ENCODE measurements around the gene ZNF681. TPM values are rescaled to one million over a fixed set of nuclear protein-coding genes. Genes with fewer than 3 reads are reported as not detected.

Gene ZNF681
- polyA plus RNA-seq = 1 to 10 TPM in 1 of 3 donors, under 1 TPM in 2; 0.13 to 1.6 (median 0.63) TPM

- H3K9me3 Mint-ChIP-seq = peaks cover 0 to 2% (median 0%) of the 10 kb centered on the region in 6 donors
- peak within 1 kb of the TSS; percentile 93 to 96 (median 95) for H3K4me3 Mint-ChIP-seq
- H3K4me1 Mint-ChIP-seq = peaks cover 42 to 52% of the 10 kb centered on the region in 2 donors
- peak; percentile 86 to 87 (median 87) for DNase-seq
- H3K36me3 Mint-ChIP-seq = peaks cover 8 to 10% (median 9%) of the 10 kb centered on the region in 3 donors
- H3K27me3 Mint-ChIP-seq (ENCODE audit: low read depth in 3 of 3) = peaks cover 7 to 14% (median 9%) of the 10 kb centered on the region in 3 donors
- H3K27ac Mint-ChIP-seq = peak within 1 kb of the TSS; percentile 93 to 98 (median 96)
Observed at GRCh38 chr19:23758187-23759074, at the start of gene ZNF681. Gene ZNF681, minus strand, starts transcription at chr19:23758891. Its CDS starts 142 bp downstream, at chr19:23758749.

- Mint-ChIP-seq H3K27ac (no peak overlapping the region), H3K4me1 (peaks cover 8 to 27% of the 10 kb centered on the region in 2 donors), H3K9me3 (peaks cover 0 to 7% (median 0%) of the 10 kb centered on the region in 6 donors), H3K27me3 (ENCODE audit: low read depth in 3 of 3) (peaks cover 0 to 2% (median 2%) of the 10 kb centered on the region in 3 donors), H3K4me3 (no peak overlapping the region), H3K36me3 (peaks cover 11 to 30% (median 17%) of the 10 kb centered on the region in 3 donors)
- DNase-seq = no peak
Observed at GRCh38 chr19:23804676-23805075, 46.0 kb upstream of the ZNF681 start.

GRCh38 chr19:23802290-23802689 lies 43.6 kb upstream of the ZNF681 start:
- Mint-ChIP-seq H3K36me3 (peaks cover 0 to 16% (median 9%) of the 10 kb centered on the region in 3 donors), H3K27ac (peak overlapping the region in 3 of 6 donors; percentile 3 to 43 (median 22)), H3K27me3 (ENCODE audit: low read depth in 3 of 3) (peaks cover 0 to 2% (median 2%) of the 10 kb centered on the region in 3 donors), H3K4me3 (peak overlapping the region in 4 of 5 donors; percentile 15 to 53 (median 32)), H3K4me1 (peaks cover 15 to 36% of the 10 kb centered on the region in 2 donors), H3K9me3 (peaks cover 0 to 11% (median 4%) of the 10 kb centered on the region in 6 donors)
- DNase-seq = no peak

GRCh38 chr19:23801803-23802202 lies 43.1 kb upstream of the ZNF681 start:
- peak overlapping the region in 4 of 5 donors; percentile 15 to 53 (median 32) for H3K4me3 Mint-ChIP-seq
- DNase-seq = no peak
- peaks cover 15 to 36% of the 10 kb centered on the region in 2 donors for H3K4me1 Mint-ChIP-seq
- peaks cover 0 to 14% (median 6%) of the 10 kb centered on the region in 3 donors for H3K36me3 Mint-ChIP-seq
- peaks cover under 1 to 15% (median 6%) of the 10 kb centered on the region in 6 donors for H3K9me3 Mint-ChIP-seq
- peak overlapping the region in 3 of 6 donors; percentile 3 to 42 (median 10) for H3K27ac Mint-ChIP-seq
- peaks cover 0 to 2% (median 2%) of the 10 kb centered on the region in 3 donors for H3K27me3 Mint-ChIP-seq (ENCODE audit: low read depth in 3 of 3)

GRCh38 chr19:23800868-23801267 lies 42.2 kb upstream of the ZNF681 start:
- DNase-seq = no peak
- H3K4me3 Mint-ChIP-seq = no peak overlapping the region
- H3K4me1 Mint-ChIP-seq = peaks cover 15 to 36% of the 10 kb centered on the region in 2 donors
- H3K27ac Mint-ChIP-seq = no peak overlapping the region
- H3K9me3 Mint-ChIP-seq = peaks cover 2 to 20% (median 15%) of the 10 kb centered on the region in 6 donors
- peaks cover 0 to 13% (median 13%) of the 10 kb centered on the region in 3 donors for H3K36me3 Mint-ChIP-seq
- peaks cover 0 to 2% (median 2%) of the 10 kb centered on the region in 3 donors for H3K27me3 Mint-ChIP-seq (ENCODE audit: low read depth in 3 of 3)

- Mint-ChIP-seq H3K9me3 (peaks cover 2 to 20% (median 18%) of the 10 kb centered on the region in 6 donors), H3K4me1 (peaks cover 15 to 36% of the 10 kb centered on the region in 2 donors)
Observed at GRCh38 chr19:23800271-23800670, 41.6 kb upstream of the ZNF681 start.

GRCh38 chr19:23799321-23799720 lies 40.6 kb upstream of the ZNF681 start:
- Mint-ChIP-seq H3K27me3 (ENCODE audit: low read depth in 3 of 3) (peaks cover 0 to 2% (median 0%) of the 10 kb centered on the region in 3 donors), H3K4me1 (peaks cover 15 to 36% of the 10 kb centered on the region in 2 donors), H3K9me3 (peaks cover 2 to 23% (median 20%) of the 10 kb centered on the region in 6 donors), H3K27ac (peak overlapping the region in 5 of 6 donors; percentile 25 to 84 (median 43)), H3K4me3 (peak overlapping the region; percentile 52 to 78 (median 65)), H3K36me3 (peaks cover 0 to 17% (median 9%) of the 10 kb centered on the region in 3 donors)
- peak in 2 of 3 donors; percentile 7 to 12 for DNase-seq

More at GRCh38 chr19:23800271-23800670, 41.6 kb upstream of the ZNF681 start:
- no peak for DNase-seq
- peak overlapping the region in 2 of 5 donors; percentile 26 to 35 for H3K4me3 Mint-ChIP-seq
- H3K27ac Mint-ChIP-seq = peak overlapping the region in 1 of 6 donors; percentile 74
- peaks cover 0 to 15% (median 13%) of the 10 kb centered on the region in 3 donors for H3K36me3 Mint-ChIP-seq
- H3K27me3 Mint-ChIP-seq (ENCODE audit: low read depth in 3 of 3) = peaks cover 0 to 2% (median 2%) of the 10 kb centered on the region in 3 donors

- Mint-ChIP-seq H3K4me3 (no peak overlapping the region), H3K27ac (peak overlapping the region in 1 of 6 donors; percentile 52), H3K36me3 (peaks cover 0 to 17% (median 6%) of the 10 kb centered on the region in 3 donors), H3K9me3 (peaks cover 2 to 23% (median 20%) of the 10 kb centered on the region in 6 donors), H3K4me1 (peaks cover 7 to 17% of the 10 kb centered on the region in 2 donors), H3K27me3 (ENCODE audit: low read depth in 3 of 3) (no peaks in the 10 kb centered on the region)
- DNase-seq = no peak
Observed at GRCh38 chr19:23795462-23795861, 36.8 kb upstream of the ZNF681 start.

- peaks cover 0 to 23% (median 20%) of the 10 kb centered on the region in 6 donors for H3K9me3 Mint-ChIP-seq
- H3K27me3 Mint-ChIP-seq (ENCODE audit: low read depth in 3 of 3) = no peaks in the 10 kb centered on the region
- no peak overlapping the region for H3K4me3 Mint-ChIP-seq
- H3K36me3 Mint-ChIP-seq = peaks cover 0 to 18% (median 16%) of the 10 kb centered on the region in 3 donors
- no peaks in the 10 kb centered on the region for H3K4me1 Mint-ChIP-seq
- DNase-seq = no peak
- H3K27ac Mint-ChIP-seq = no peak overlapping the region
Observed at GRCh38 chr19:23792784-23793183, 34.1 kb upstream of the ZNF681 start.

- no peak for DNase-seq
- Mint-ChIP-seq H3K4me3 (no peak overlapping the region), H3K9me3 (peaks cover 0 to 8% (median 4%) of the 10 kb centered on the region in 6 donors), H3K36me3 (peaks cover 0 to 16% (median 16%) of the 10 kb centered on the region in 3 donors), H3K4me1 (no peaks in the 10 kb centered on the region), H3K27me3 (ENCODE audit: low read depth in 3 of 3) (no peaks in the 10 kb centered on the region), H3K27ac (no peak overlapping the region)
Observed at GRCh38 chr19:23790641-23791488, 32.2 kb upstream of the ZNF681 start.

- Mint-ChIP-seq H3K4me1 (no peaks in the 10 kb centered on the region), H3K27me3 (ENCODE audit: low read depth in 3 of 3) (no peaks in the 10 kb centered on the region), H3K27ac (no peak overlapping the region), H3K4me3 (no peak overlapping the region), H3K9me3 (peaks cover 0 to under 1% (median 0%) of the 10 kb centered on the region in 6 donors), H3K36me3 (peaks cover 0 to 24% (median 16%) of the 10 kb centered on the region in 3 donors)
- no peak for DNase-seq
Observed at GRCh38 chr19:23789246-23789645, 30.6 kb upstream of the ZNF681 start.

- H3K36me3 Mint-ChIP-seq = peaks cover 0 to 30% (median 16%) of the 10 kb centered on the region in 3 donors
- H3K27ac Mint-ChIP-seq = peak overlapping the region in 1 of 6 donors; percentile 9
Observed at GRCh38 chr19:23788411-23788810, 29.7 kb upstream of the ZNF681 start.

GRCh38 chr19:23787106-23787505 lies 28.4 kb upstream of the ZNF681 start:
- H3K27ac Mint-ChIP-seq = no peak overlapping the region
- no peak overlapping the region for H3K4me3 Mint-ChIP-seq

More at GRCh38 chr19:23788411-23788810, 29.7 kb upstream of the ZNF681 start:
- DNase-seq = no peak
- Mint-ChIP-seq H3K4me3 (no peak overlapping the region), H3K4me1 (no peaks in the 10 kb centered on the region), H3K9me3 (no peaks in the 10 kb centered on the region), H3K27me3 (ENCODE audit: low read depth in 3 of 3) (no peaks in the 10 kb centered on the region)

More at GRCh38 chr19:23787106-23787505, 28.4 kb upstream of the ZNF681 start:
- Mint-ChIP-seq H3K9me3 (peaks cover 0 to 1% (median 0%) of the 10 kb centered on the region in 6 donors), H3K4me1 (no peaks in the 10 kb centered on the region), H3K36me3 (peaks cover 6 to 38% (median 24%) of the 10 kb centered on the region in 3 donors), H3K27me3 (ENCODE audit: low read depth in 3 of 3) (no peaks in the 10 kb centered on the region)
- no peak for DNase-seq
